Caco-2 (cell line): ENCODE results near the gene PATJ. TPM values are rescaled to one million over a fixed set of nuclear protein-coding genes. Genes with fewer than 3 reads are reported as not detected.

Source experiments
- BruUV-seq: library from RNA; stranded (reverse); fragments of 400-500 nt; replicated peaks from 2 replicates; lab custom pipeline; 2021; lab: Mats Ljungman, UMichigan
- CTCF ChIA-PET: fragments of 300-600 bp; sonication (Branson Sonifier 250); formaldehyde crosslinking; loops from one replicate; lab custom pipeline; 2022; ENCODE audit warnings: antibody characterized with exemption; lab: Charles Lee
- POLR2A ChIA-PET: fragments of 300-600 bp; sonication (Branson Sonifier 250); formaldehyde crosslinking; loops from one replicate; lab custom pipeline; 2022; ENCODE audit warnings: antibody characterized with exemption; lab: Charles Lee
- DNase-seq, 2 experiments: peaks; one replicate each; pipeline versions ENCODE4 v3.0.0 to v3.0.0-alpha.2; 2020 to 2022
- H3K27me3 ChIP-seq: replicated peaks from 2 replicates; pipeline ENCODE4 v1.6.0; 2011; ENCODE audit warnings: low read length; ENCODE audit not compliant: control insufficient read depth, insufficient read depth
- H3K36me3 ChIP-seq: 2 replicates; pipeline ENCODE4 v1.5.1; 2011; ENCODE audit warnings: low read length; ENCODE audit not compliant: control insufficient read depth, insufficient read depth
- H3K4me1 ChIP-seq: fragments of 250-450 bp; sonication (Bioruptor Pico); 2 replicates; pipeline ENCODE4 v1.5.1; 2020; ENCODE audit warnings: mild to moderate bottlenecking
- H3K4me3 ChIP-seq: 2 replicates; pipeline ENCODE4 v1.5.1; 2011; ENCODE audit warnings: low read depth, mild to moderate bottlenecking, control low read depth, low read length
- H3K9me3 ChIP-seq: fragments of 250-450 bp; sonication (Bioruptor Pico); 2 replicates; pipeline ENCODE4 v1.5.1; 2020; ENCODE audit warnings: mild to moderate bottlenecking, moderate library complexity
- H3K27ac Mint-ChIP-seq: one replicate; pipeline ENCODE4 v1.8.0; 2022; ENCODE audit warnings: mixed read lengths; ENCODE audit not compliant: unreplicated experiment
- H3K27me3 Mint-ChIP-seq: one replicate; pipeline ENCODE4 v1.8.0; 2022; ENCODE audit warnings: mixed read lengths; ENCODE audit not compliant: insufficient read depth, unreplicated experiment
- H3K36me3 Mint-ChIP-seq: one replicate; pipeline ENCODE4 v1.8.0; 2022; ENCODE audit warnings: mild to moderate bottlenecking, mixed read lengths; ENCODE audit not compliant: insufficient read depth, unreplicated experiment
- H3K4me1 Mint-ChIP-seq: one replicate; pipeline ENCODE4 v1.8.0; 2022; ENCODE audit warnings: low read depth, mixed read lengths; ENCODE audit not compliant: unreplicated experiment
- H3K4me3 Mint-ChIP-seq: one replicate; pipeline ENCODE4 v1.8.0; 2022; ENCODE audit warnings: mild to moderate bottlenecking, moderate library complexity, mixed read lengths; ENCODE audit not compliant: unreplicated experiment
- H3K9me3 Mint-ChIP-seq: one replicate; pipeline ENCODE4 v1.8.0; 2022; ENCODE audit warnings: mixed read lengths; ENCODE audit not compliant: unreplicated experiment
- CTCF ChIP-seq, 2 experiments: fragments of 200-600 bp in 1 of 2; IDR thresholded peaks; 1 replicate in 1 of 2; 2 replicates in 1 of 2; pipeline versions ENCODE4 v1.5.1 to v1.8.0; 2011 to 2022; ENCODE audit warnings: antibody characterized with exemption in 1 of 2, control low read depth in 1 of 2, inconsistent platforms in 1 of 2, low read depth in 1 of 2, low read length in 1 of 2, mild to moderate bottlenecking in 1 of 2, moderate library complexity in 1 of 2; ENCODE audit not compliant: insufficient read depth in 1 of 2, severe bottlenecking in 1 of 2, unreplicated experiment in 1 of 2
- intact Hi-C: fragments of 100-400 bp; cut with micrococcal nuclease; formaldehyde crosslinking; loops from one replicate; pipeline ENCODE4 v1.10.0; 2022; ENCODE audit not compliant: unreplicated experiment
- total RNA-seq: library from RNA; stranded (reverse); gene quantifications from 2 replicates; pipeline ENCODE4 v1.2.3, GENCODE V29; 2022

PATJ gene
- total RNA-seq, 1 experiment from 2014 or later, result 31.6 TPM

DNA sequence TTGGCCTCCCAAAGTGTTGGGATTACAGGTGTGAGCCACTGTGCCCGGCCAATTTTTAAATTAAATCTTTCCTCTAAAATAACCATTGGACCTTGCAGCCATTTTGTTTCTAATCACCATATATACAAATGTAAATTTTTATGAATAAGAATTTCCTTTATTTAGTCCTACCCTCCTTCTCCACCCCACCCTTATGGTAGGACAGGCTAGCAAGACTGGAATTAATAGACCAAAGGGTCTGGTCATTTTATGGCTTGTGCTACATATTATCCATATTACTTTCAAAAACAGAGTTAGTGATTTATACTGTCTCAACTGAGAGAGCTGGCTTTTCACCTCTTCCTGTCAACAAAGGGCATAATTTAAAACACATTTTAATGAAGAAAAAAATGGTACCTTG, 478.9 kb downstream of the PATJ start:
- H3K9me3 ChIP-seq, result no peaks in the 10 kb centered on the region
- BruUV-seq, result no TSS peak
- no peaks in the 10 kb centered on the region for H3K4me1 ChIP-seq
- DNase-seq, result no peak
- H3K36me3 ChIP-seq, result no peaks in the 10 kb centered on the region
- intact Hi-C loops, result no loop called here
- H3K27me3 Mint-ChIP-seq, result no peaks in the 10 kb centered on the region
- no peak overlapping the region for H3K4me3 Mint-ChIP-seq
- H3K4me3 ChIP-seq, result no peak overlapping the region
- no peaks in the 10 kb centered on the region for H3K27me3 ChIP-seq
- no peaks in the 10 kb centered on the region for H3K4me1 Mint-ChIP-seq
- POLR2A ChIA-PET, result no interaction called here
- no peak for TF ChIP-seq CTCF (IDR thresholded peaks at IDR 0.05; ENCODE audit: insufficient read depth in 1 of 2, low read depth in 1 of 2, low read length in 1 of 2, severe bottlenecking in 1 of 2, unreplicated experiment in 1 of 2)
- no peaks in the 10 kb centered on the region for H3K36me3 Mint-ChIP-seq
- CTCF ChIA-PET, result no interaction called here
- no peaks in the 10 kb centered on the region for H3K9me3 Mint-ChIP-seq
- no peak overlapping the region for H3K27ac Mint-ChIP-seq

DNA sequence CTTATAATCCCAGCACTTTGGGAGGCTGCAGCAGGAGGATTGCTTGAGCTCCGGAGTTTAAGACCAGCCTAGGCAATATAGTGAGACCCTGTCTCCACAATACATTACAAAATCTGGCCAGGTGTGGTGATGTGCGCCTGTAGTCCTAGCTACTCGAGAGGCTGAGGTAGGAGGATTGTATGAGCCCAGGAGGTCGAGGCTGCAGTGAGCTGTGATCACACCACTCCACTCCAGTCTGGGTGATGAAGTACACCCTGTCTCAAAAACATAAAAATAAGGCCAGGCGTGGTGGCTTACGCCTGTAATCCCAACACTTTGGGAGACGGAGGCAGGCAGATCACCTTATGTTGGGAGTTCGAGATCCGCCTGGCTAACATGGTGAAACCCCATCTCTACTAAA, 480.0 kb downstream of the PATJ start:
- intact Hi-C loops, result no loop called here
- POLR2A ChIA-PET, result no interaction called here
- Mint-ChIP-seq H3K27ac (no peak overlapping the region), H3K4me1 (no peaks in the 10 kb centered on the region), H3K27me3 (no peaks in the 10 kb centered on the region), H3K4me3 (no peak overlapping the region), H3K36me3 (no peaks in the 10 kb centered on the region), H3K9me3 (no peaks in the 10 kb centered on the region)
- H3K4me3 ChIP-seq, result no peak overlapping the region
- no peaks in the 10 kb centered on the region for H3K4me1 ChIP-seq
- no peaks in the 10 kb centered on the region for H3K9me3 ChIP-seq
- no peaks in the 10 kb centered on the region for H3K27me3 ChIP-seq
- H3K36me3 ChIP-seq, result no peaks in the 10 kb centered on the region
- no peak for DNase-seq
- no TSS peak for BruUV-seq
- TF ChIP-seq CTCF (IDR thresholded peaks at IDR 0.05; ENCODE audit: insufficient read depth in 1 of 2, low read depth in 1 of 2, low read length in 1 of 2, severe bottlenecking in 1 of 2, unreplicated experiment in 1 of 2), result no peak
- CTCF ChIA-PET, result no interaction called here

GRCh38 chr1:62224182-62224581, 481.9 kb downstream of the PATJ start:
- intact Hi-C loops, result no loop called here
- BruUV-seq, result no TSS peak
- no peaks in the 10 kb centered on the region for H3K9me3 ChIP-seq
- no peaks in the 10 kb centered on the region for H3K27me3 ChIP-seq
- ChIA-PET CTCF (no interaction called here), POLR2A (no interaction called here)
- Mint-ChIP-seq H3K4me1 (no peaks in the 10 kb centered on the region), H3K36me3 (no peaks in the 10 kb centered on the region), H3K4me3 (no peak overlapping the region), H3K27ac (no peak overlapping the region), H3K9me3 (no peaks in the 10 kb centered on the region), H3K27me3 (no peaks in the 10 kb centered on the region)
- no peaks in the 10 kb centered on the region for H3K36me3 ChIP-seq
- H3K4me1 ChIP-seq, result peaks cover 9% of the 10 kb centered on the region
- no peak overlapping the region for H3K4me3 ChIP-seq
- no peak for TF ChIP-seq CTCF (IDR thresholded peaks at IDR 0.05; ENCODE audit: insufficient read depth in 1 of 2, low read depth in 1 of 2, low read length in 1 of 2, severe bottlenecking in 1 of 2, unreplicated experiment in 1 of 2)
- DNase-seq, result no peak
